ENCODE data around the gene ZGPAT. TPM values are rescaled to one million over a fixed set of nuclear protein-coding genes. Genes with fewer than 3 reads are reported as not detected.

ZGPAT gene
- total and polyA plus RNA-seq, 9 of the 15 experiments (the other 6 are each of a cell fraction or from before 2014, with no cell fraction given), result 0.14 to 26.6 (median 7.4) TPM

- TF ChIP-seq DEAF1 (CRISPR knock-in tag; IDR thresholded peaks at IDR 0.05) (no peak), LCOR (CRISPR knock-in tag; IDR thresholded peaks at IDR 0.05) (no peak), ZNF518B (CRISPR knock-in tag; IDR thresholded peaks at IDR 0.05) (no peak), BCOR (IDR thresholded peaks at IDR 0.05) (no peak), DMBX1 (CRISPR knock-in tag; IDR thresholded peaks at IDR 0.05; ENCODE audit: borderline replicate concordance) (no peak), RBM39 (optimal IDR thresholded peaks at IDR 0.05; ENCODE audit: low read depth, low read length) (no peak), NR2C2 (CRISPR knock-in tag; IDR thresholded peaks at IDR 0.05) (no peak), NR2C2 (tag; IDR thresholded peaks at IDR 0.05) (no peak), ZNF445 (CRISPR knock-in tag; IDR thresholded peaks at IDR 0.05; ENCODE audit: low read depth) (no peak), ETV1 (tag; conservative IDR thresholded peaks at IDR 0.05; ENCODE audit: low read depth) (no peak), SP1 (CRISPR knock-in tag; IDR thresholded peaks at IDR 0.05) (no peak), SMARCE1 (IDR thresholded peaks at IDR 0.05) (peak; percentile 59; the same call in 1 of the 2 replicates), ELK1 (CRISPR knock-in tag; IDR thresholded peaks at IDR 0.05) (no peak), ZNF740 (CRISPR knock-in tag; IDR thresholded peaks at IDR 0.05) (no peak), ZNF740 (tag; IDR thresholded peaks at IDR 0.05) (no peak), CBFA2T2 (conservative IDR thresholded peaks at IDR 0.05) (0 out of 2 replicates have a peak, but pooled peaks have one; percentile 15), MAFG (tag; conservative IDR thresholded peaks at IDR 0.05) (no peak), MLLT1 (IDR thresholded peaks at IDR 0.05) (no peak), CBX2 (IDR thresholded peaks at IDR 0.05; ENCODE audit: insufficient read depth, low read length, poor library complexity, severe bottlenecking) (no peak)
Observed at GRCh38 chr20:63698739-63699465, 8.9 kb upstream of the ZGPAT start (continued).
